Occipital lobe (tissue), 2 donors: ENCODE measurements around the gene CHAF1B. TPM values are rescaled to one million over a fixed set of nuclear protein-coding genes. Genes with fewer than 3 reads are reported as not detected.
"Not testable (repeated sequence)": the region's sequence is repeated elsewhere in the genome, so short reads cannot be mapped to it uniquely, and the experiment has no call there.

ENCODE experiments used
- DNase-seq: peaks from one replicate; lab custom pipeline; 2025; lab: John Stamatoyannopoulos, UW
- total RNA-seq: library from RNA; depleted of rRNA; stranded (reverse); fragments of >200 nt; gene quantifications from one replicate; pipeline ENCODE4 v1.2.3, GENCODE V29; 2014

Gene CHAF1B
- total RNA-seq, result 1.6 TPM

GRCh38 chr21:36385233-36386030, at the start of gene CHAF1B:
Gene CHAF1B, plus strand, starts transcription at chr21:36385392. Its CDS starts 745 bp downstream, at chr21:36386137.
- peak; percentile 53 for DNase-seq

GRCh38 chr21:36337099-36337509, 48.1 kb upstream of the CHAF1B start:
- no peak for DNase-seq

DNA sequence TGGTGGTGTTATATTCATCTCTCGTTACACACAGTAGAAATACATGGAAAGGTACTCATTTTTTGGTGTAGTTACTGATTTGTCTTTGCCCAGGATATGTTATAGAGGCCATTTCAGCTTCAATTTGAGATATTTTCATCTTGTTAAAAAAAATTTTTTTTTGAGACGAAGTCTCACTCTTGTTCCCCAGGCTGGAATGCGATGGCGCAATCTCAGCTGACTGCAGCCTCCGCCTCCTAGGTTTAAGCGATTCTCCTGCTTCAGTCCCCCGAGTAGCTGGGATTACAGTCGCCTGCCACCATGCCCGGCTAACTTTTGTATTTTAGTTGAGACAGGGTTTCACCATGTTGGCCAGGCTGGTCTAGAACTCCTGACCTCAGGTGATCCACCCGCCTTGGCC, 46.2 kb upstream of the CHAF1B start:
- DNase-seq, result no peak

- not testable (repeated sequence) for DNase-seq
These were observed 42.6 kb upstream of the CHAF1B start for GRCh38 chr21:36342581-36342980.

- DNase-seq, result no peak
These were observed 40.3 kb upstream of the CHAF1B start for GRCh38 chr21:36344931-36345330.

- no peak for DNase-seq
These were observed 37.8 kb upstream of the CHAF1B start for GRCh38 chr21:36347278-36347961.

GRCh38 chr21:36347962-36348328, 37.2 kb upstream of the CHAF1B start:
- no peak for DNase-seq

- DNase-seq, result no peak
These were observed 35.9 kb upstream of the CHAF1B start for GRCh38 chr21:36349315-36349714.

DNA sequence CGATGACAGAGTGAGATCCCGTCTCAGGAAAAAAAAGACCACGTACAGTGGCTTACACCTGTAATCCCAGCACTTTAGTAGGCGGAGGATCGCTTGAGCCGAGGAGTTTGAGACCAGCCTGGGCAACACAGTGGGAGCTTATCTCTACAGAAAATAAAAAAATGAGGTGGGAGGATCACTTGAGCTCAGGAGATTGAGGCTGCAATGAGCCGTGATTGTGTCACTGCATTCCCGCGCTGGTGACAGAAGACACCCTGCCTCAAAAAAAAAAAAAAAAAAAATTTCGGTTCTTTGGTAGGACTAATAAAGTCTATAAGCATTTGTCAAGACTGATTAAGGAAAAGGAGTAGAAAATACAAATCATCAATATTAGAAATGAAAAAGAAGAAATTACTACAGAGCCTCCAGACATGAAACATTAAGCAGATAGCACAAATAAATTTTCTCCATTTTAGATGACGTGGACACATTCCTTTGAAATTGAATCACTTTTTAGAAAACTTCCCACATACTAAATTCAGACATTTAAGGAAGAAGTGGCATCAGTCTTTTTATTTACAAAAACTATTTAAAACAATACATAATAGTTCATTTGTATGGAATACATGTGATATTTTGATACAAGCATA, 34.8 kb upstream of the CHAF1B start:
- no peak for DNase-seq

GRCh38 chr21:36354918-36355680, 30.1 kb upstream of the CHAF1B start:
- DNase-seq, result no peak

DNA sequence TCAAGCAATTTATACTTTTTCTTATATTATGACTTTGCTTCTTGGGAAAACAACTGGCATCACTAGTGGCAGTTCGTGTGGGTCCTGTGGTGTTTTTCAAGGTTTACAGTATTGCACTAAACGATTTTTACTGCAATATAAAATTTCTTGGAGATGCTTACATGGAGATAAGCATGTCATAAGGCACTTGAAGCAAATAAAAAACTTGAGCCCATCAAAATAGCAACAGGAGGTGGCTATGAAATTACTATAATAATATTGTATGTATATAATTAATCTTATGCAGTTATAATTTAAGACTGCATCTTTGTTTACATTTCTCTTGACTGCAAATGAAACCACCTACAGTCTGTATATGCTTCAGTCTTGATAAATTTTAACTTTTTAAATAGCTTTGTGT, 29.3 kb upstream of the CHAF1B start:
- no peak for DNase-seq

GRCh38 chr21:36359185-36359584, 26.0 kb upstream of the CHAF1B start:
- DNase-seq, result no peak

DNA sequence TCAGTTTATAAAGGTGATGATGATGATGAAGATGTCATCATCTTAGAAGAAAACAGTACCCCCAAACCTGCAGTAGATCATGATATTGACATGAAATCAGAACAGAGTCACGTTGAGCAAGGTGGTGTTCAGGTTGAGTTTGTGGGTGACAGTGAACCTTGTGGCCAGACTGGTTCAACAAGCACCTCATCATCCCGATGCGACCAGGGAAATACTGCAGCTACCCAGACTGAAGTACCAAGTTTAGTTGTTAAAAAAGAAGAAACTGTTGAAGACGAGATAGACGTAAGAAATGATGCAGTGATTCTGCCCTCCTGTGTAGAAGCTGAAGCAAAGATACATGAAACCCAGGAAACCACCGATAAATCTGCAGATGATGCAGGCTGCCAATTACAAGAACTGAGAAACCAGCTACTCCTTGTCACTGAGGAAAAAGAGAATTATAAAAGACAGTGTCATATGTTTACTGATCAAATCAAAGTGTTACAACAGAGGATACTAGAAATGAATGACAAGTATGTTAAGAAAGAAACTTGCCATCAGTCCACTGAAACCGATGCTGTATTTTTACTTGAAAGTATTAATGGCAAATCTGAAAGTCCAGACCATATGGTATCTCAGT, 16.0 kb upstream of the CHAF1B start:
- no peak for DNase-seq

DNA sequence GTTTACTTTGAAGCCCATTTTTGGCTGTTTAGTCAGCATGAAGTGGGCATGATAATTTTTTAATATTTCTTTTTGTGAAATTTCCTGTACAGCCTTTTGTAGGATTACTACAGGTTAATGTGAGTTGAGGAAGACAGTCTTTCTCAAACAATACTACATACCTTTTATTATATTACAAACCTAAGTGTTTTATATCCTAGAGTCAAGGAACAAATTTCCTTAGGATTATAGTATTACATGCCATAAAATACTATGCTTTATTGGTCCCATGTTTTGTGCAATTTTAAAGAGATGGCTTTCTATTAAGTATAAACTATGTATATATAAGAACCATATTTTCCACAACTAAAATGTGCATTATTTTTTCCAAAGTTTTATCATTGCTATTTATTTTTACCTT, 9.2 kb upstream of the CHAF1B start:
- no peak for DNase-seq

GRCh38 chr21:36377391-36377842, 7.8 kb upstream of the CHAF1B start:
- no peak for DNase-seq

- no peak for DNase-seq
These were observed 5.9 kb upstream of the CHAF1B start for GRCh38 chr21:36379251-36379650.

- DNase-seq, result no peak
These were observed 3.2 kb upstream of the CHAF1B start for GRCh38 chr21:36381841-36382589.

DNA sequence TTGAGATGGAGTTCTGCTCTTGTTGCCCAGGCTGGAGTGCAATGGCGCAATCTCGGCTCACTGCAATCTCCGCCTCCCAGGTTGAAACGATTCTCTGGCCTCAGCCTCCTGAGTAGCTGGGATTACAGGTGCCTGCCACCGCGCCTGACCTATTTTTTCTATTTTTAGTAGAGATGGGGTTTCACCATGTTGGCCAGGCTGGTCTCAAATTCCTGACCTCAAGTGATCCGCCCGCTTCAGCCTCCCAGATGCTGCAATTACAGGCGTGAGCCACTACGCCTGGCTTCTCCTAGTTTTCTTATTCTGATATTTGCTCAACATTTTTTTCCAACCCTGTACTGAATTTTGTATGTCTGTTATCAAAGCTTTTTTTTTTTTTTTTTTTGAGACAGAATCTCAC, 2.5 kb upstream of the CHAF1B start:
- not testable (repeated sequence) for DNase-seq

DNA sequence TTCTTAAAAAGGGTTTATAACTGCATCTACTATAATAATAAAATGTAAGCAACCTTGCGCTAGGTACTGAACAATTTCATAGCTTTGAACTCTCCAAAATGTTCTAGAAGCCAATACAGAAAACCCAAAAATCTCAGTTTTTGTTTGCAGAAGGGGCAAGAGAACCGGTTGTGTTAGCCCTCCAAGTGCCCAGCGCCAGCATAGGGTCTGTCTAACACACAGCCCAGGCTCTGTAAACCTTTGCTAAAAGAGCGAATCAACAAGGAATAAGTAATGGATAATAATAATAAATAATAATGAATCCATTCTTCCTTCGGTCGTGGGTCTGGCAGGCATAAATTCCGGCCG, 333 bp upstream of the CHAF1B start:
- DNase-seq, result no peak

DNA sequence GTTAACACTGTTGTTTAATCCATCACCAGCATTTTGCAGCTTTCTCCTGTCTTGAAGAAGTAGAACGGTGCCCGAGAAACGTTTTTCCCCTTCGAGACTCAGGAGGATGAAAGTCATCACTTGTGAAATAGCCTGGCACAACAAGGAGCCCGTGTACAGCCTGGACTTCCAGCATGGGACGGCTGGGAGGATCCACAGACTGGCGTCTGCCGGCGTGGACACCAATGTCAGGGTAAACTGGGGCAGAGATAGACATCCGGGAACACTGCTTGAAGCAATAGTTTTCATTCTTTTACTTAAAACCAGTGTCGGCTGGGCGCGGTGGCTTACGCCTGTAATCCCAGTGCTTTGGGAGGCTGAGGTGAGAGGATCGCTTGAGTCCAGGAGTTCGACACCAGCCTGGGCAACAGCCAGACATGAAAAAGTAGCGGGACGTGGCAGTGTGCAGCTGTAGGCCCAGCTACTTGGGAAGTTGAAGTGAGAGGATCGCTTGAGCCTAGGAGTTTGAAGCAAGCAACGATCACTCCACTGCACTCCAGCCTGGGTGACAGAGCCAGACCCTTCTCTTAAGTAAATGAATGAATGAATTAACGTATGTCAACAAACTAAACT, 945 bp downstream of the CHAF1B start:
- DNase-seq, result no peak
